Peyer's patch (tissue), 4 donors: ENCODE results near the gene IGFL3. TPM values are rescaled to one million over a fixed set of nuclear protein-coding genes. Genes with fewer than 3 reads are reported as not detected.

ENCODE experiments used
- DNase-seq, 3 donors: peaks; one replicate each; pipeline ENCODE4 v3.0.0-alpha.2; 2017 to 2019
- H3K27ac ChIP-seq, 4 donors: fragments of 200-600 bp; sonication (generic); one replicate each; pipeline ENCODE4 v1.5.1; 2016 to 2019
- H3K27me3 ChIP-seq, 2 donors: fragments of 200-600 bp; sonication (generic); one replicate each; pipeline ENCODE4 v1.5.1; 2019
- H3K36me3 ChIP-seq, 3 donors: fragments of 200-600 bp; sonication (generic); one replicate each; pipeline ENCODE4 v1.5.1; 2016 to 2019
- H3K4me1 ChIP-seq, 4 donors: fragments of 200-600 bp; sonication (generic); one replicate each; pipeline ENCODE4 v1.5.1; 2016 to 2019
- H3K4me3 ChIP-seq, 4 donors: fragments of 200-600 bp; sonication (generic); 1 replicate in 3 of 4; 2 replicates in 1 of 4; pipeline ENCODE4 v1.5.1; 2016 to 2019; ENCODE audit warnings: mild to moderate bottlenecking in 1 of 4
- H3K9me3 ChIP-seq, 4 donors: fragments of 200-600 bp; sonication (generic); one replicate each; pipeline ENCODE4 v1.5.1; 2016 to 2019; ENCODE audit warnings: mild to moderate bottlenecking in 1 of 4
- POLR2A ChIP-seq, 2 donors: fragments of 450-650 bp; IDR thresholded peaks; one replicate each; pipeline ENCODE4 v1.5.1; 2017; ENCODE audit warnings: antibody characterized with exemption in 2 of 2, mild to moderate bottlenecking in 2 of 2, moderate library complexity in 2 of 2
- total RNA-seq, 4 donors: library from RNA; depleted of rRNA; stranded (reverse); fragments of >200 nt; gene quantifications; one replicate each; pipeline ENCODE4 v1.1.0, GENCODE V29; 2016
- TF ChIP-seq, protein P1 (sequence below), 6 experiments: fragments of 450-650 bp in 4 of 6; fragments of 200-600 bp in 2 of 6; sonication (generic) in 1 of 6; IDR thresholded peaks; one replicate each; pipeline ENCODE4 v1.5.1; 2017 to 2019; ENCODE audit warnings: antibody characterized with exemption in 6 of 6, mild to moderate bottlenecking in 3 of 6, moderate library complexity in 1 of 6

The IGFL3 gene
- total RNA-seq, 4 donors from 2014 or later, result not detected

DNA sequence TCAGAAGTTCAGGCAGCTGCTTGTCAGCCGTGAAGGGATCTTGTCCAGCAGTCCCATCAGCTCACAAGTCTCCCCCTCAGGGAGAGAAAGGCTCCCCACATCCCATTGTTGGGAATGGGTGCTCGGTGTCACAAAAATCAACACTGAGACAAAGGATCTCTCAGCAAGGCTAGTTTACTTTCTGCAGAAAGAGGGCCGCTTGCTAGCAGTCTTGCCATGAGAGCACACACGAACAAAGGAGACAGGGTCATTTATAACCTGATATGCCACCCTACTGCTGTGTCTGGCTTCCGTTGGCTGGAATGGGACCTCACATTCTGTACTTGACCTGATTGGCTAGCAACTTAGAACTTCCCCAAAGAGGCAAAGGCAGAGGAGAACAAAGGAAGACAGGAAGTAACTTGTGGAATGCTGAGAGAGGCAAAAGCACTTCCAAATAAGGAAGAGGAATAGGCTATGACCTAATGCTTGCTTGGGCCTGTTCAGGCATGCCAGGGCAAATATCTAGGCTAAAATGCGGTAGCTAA, 8.7 kb upstream of the IGFL3 start:
- Histone ChIP-seq H3K27ac (peak overlapping the region in 2 of 4 donors; percentile 8 to 51), H3K4me1 (no peaks in the 10 kb centered on the region), H3K36me3 (no peaks in the 10 kb centered on the region), H3K9me3 (no peaks in the 10 kb centered on the region), H3K27me3 (no peaks in the 10 kb centered on the region), H3K4me3 (no peak overlapping the region)
- no peak for DNase-seq
- TF ChIP-seq POLR2A (IDR thresholded peaks at IDR 0.05), result no peak
- TF ChIP-seq, protein P1, sequence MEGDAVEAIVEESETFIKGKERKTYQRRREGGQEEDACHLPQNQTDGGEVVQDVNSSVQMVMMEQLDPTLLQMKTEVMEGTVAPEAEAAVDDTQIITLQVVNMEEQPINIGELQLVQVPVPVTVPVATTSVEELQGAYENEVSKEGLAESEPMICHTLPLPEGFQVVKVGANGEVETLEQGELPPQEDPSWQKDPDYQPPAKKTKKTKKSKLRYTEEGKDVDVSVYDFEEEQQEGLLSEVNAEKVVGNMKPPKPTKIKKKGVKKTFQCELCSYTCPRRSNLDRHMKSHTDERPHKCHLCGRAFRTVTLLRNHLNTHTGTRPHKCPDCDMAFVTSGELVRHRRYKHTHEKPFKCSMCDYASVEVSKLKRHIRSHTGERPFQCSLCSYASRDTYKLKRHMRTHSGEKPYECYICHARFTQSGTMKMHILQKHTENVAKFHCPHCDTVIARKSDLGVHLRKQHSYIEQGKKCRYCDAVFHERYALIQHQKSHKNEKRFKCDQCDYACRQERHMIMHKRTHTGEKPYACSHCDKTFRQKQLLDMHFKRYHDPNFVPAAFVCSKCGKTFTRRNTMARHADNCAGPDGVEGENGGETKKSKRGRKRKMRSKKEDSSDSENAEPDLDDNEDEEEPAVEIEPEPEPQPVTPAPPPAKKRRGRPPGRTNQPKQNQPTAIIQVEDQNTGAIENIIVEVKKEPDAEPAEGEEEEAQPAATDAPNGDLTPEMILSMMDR (IDR thresholded peaks at IDR 0.05), result no peak

DNA sequence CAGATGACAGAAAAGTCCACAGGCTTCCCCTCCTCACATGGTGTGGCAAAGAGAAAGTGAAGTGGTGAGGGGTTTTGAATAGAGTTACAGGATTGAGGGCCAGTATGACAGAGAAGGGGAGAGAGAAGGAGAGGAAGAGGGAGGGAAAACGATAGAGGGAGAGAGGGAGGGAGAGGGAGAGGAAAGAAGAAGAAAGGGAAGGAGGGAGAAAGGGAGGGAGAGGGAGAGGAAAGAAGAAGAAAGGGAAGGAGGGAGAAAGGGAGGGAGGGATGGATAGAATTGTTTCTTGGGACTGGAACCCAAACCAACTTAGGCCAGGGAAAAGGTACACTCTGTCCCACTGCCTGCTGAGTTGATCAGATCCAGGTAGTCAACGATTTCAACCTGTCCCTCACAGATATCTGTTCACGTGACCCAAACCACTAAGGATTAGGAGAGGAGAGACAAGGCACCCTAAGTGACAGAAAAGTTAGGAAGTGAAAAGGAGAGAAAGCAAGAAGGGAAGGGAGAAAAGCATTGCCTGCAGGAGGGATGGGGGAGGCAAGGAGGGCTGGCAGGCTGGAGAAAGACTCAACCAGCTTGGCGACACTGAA, 8.1 kb upstream of the IGFL3 start:
- H3K4me3 ChIP-seq, result no peak overlapping the region
- H3K27ac ChIP-seq, result peak overlapping the region in 2 of 4 donors; percentile 8 to 51
- TF ChIP-seq, protein P1 (IDR thresholded peaks at IDR 0.05), result no peak
- no peak for TF ChIP-seq POLR2A (IDR thresholded peaks at IDR 0.05)
- H3K4me1 ChIP-seq, result no peaks in the 10 kb centered on the region
- no peaks in the 10 kb centered on the region for H3K36me3 ChIP-seq
- H3K9me3 ChIP-seq, result no peaks in the 10 kb centered on the region
- H3K27me3 ChIP-seq, result no peaks in the 10 kb centered on the region
- DNase-seq, result no peak

GRCh38 chr19:46131485-46132143, 7.1 kb upstream of the IGFL3 start:
- no peaks in the 10 kb centered on the region for H3K36me3 ChIP-seq
- H3K27ac ChIP-seq, result no peak overlapping the region
- H3K27me3 ChIP-seq, result no peaks in the 10 kb centered on the region
- DNase-seq, result no peak
- no peak overlapping the region for H3K4me3 ChIP-seq
- H3K9me3 ChIP-seq, result no peaks in the 10 kb centered on the region
- no peak for TF ChIP-seq POLR2A (IDR thresholded peaks at IDR 0.05)
- no peaks in the 10 kb centered on the region for H3K4me1 ChIP-seq

DNA sequence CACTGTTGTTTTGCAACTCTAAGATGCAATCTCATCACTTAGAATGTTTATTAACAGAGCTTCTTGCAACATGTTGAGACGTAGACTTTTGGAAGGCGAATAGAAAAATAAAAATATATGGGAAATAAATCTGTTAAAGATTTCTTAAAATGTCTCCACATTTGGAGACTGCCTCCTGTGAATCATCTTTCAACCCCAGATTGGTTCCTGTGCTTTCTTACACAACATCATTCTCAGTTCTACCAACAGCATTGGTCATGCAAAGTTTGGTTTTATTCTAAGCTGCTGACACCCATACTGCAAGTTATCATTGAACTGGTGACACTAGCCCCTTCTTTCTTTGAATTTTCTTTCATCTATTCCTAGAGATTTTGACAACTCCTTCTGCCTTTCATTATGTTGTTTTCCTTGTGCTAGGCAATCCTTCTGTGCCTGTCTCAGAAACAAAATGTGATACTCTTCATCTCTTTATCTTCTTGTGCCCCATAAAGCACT, 1.6 kb upstream of the IGFL3 start:
- H3K4me3 ChIP-seq, result no peak overlapping the region
- H3K4me1 ChIP-seq, result no peaks in the 10 kb centered on the region
- H3K36me3 ChIP-seq, result no peaks in the 10 kb centered on the region
- H3K9me3 ChIP-seq, result no peaks in the 10 kb centered on the region
- no peak overlapping the region for H3K27ac ChIP-seq
- DNase-seq, result no peak
- TF ChIP-seq, protein P1 (IDR thresholded peaks at IDR 0.05), result no peak
- no peak for TF ChIP-seq POLR2A (IDR thresholded peaks at IDR 0.05)
- no peaks in the 10 kb centered on the region for H3K27me3 ChIP-seq

- Histone ChIP-seq H3K4me3 (no peak overlapping the region), H3K36me3 (no peaks in the 10 kb centered on the region), H3K27me3 (no peaks in the 10 kb centered on the region), H3K27ac (no peak overlapping the region), H3K4me1 (no peaks in the 10 kb centered on the region), H3K9me3 (no peaks in the 10 kb centered on the region)
- no peak for DNase-seq
- TF ChIP-seq POLR2A (IDR thresholded peaks at IDR 0.05), result no peak
- TF ChIP-seq, protein P1 (IDR thresholded peaks at IDR 0.05), result no peak
Measured at GRCh38 chr19:46125447-46125846, 959 bp upstream of the IGFL3 start.

- no peaks in the 10 kb centered on the region for H3K36me3 ChIP-seq
- H3K9me3 ChIP-seq, result no peaks in the 10 kb centered on the region
- no peak overlapping the region for H3K4me3 ChIP-seq
- TF ChIP-seq, protein P1 (IDR thresholded peaks at IDR 0.05), result no peak
- no peak for TF ChIP-seq POLR2A (IDR thresholded peaks at IDR 0.05)
- DNase-seq, result no peak
- no peak overlapping the region for H3K27ac ChIP-seq
- no peaks in the 10 kb centered on the region for H3K27me3 ChIP-seq
- H3K4me1 ChIP-seq, result no peaks in the 10 kb centered on the region
Measured at GRCh38 chr19:46118136-46118535, 6.4 kb downstream of the IGFL3 start.
